ENCODE data around the gene DYTN.

DNA sequence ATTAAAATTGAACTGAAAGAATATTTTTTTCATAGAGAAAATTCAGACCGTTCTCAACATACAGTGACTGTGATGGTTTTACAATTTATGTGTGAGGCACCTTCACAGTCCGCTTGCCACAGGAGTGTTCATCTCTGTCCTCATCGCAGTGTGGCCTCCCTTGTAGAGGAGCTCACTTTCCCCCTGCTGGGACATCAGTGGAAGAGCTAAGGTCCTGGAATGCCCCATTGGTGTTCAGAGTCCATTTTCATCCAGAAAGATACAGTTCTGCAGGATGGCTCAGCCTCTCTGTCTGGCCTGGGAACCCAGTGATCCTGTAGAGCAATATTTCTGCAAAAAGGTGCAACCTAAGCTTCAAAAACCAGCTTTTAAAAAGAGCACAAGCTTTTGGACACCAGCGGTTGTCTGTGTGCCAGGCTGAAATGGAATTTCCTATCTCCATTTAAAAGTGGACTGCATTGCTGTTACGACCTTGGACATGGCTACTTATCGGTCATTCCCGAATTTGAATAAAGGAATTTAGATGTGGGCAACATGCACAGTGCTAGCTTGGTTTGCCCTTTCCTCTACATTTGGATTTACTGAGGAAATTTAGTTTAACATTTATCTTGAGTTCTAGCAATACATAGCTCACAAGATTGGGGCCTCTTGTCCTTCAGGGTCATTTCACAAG lies 102.6 kb downstream of the DYTN start:
- no peak for TF ChIP-seq POLR2A (IDR thresholded peaks at IDR 0.05)
- TF ChIP-seq, protein P1, sequence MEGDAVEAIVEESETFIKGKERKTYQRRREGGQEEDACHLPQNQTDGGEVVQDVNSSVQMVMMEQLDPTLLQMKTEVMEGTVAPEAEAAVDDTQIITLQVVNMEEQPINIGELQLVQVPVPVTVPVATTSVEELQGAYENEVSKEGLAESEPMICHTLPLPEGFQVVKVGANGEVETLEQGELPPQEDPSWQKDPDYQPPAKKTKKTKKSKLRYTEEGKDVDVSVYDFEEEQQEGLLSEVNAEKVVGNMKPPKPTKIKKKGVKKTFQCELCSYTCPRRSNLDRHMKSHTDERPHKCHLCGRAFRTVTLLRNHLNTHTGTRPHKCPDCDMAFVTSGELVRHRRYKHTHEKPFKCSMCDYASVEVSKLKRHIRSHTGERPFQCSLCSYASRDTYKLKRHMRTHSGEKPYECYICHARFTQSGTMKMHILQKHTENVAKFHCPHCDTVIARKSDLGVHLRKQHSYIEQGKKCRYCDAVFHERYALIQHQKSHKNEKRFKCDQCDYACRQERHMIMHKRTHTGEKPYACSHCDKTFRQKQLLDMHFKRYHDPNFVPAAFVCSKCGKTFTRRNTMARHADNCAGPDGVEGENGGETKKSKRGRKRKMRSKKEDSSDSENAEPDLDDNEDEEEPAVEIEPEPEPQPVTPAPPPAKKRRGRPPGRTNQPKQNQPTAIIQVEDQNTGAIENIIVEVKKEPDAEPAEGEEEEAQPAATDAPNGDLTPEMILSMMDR (IDR thresholded peaks at IDR 0.05), result no peak

All from tibial nerve (tissue), 3 donors.